ENCODE data around the gene NFATC3. TPM values are rescaled to one million over a fixed set of nuclear protein-coding genes. Genes with fewer than 3 reads are reported as not detected.

Gene NFATC3
- total RNA-seq, 1 experiment from 2014 or later: 12.1 TPM

DNA sequence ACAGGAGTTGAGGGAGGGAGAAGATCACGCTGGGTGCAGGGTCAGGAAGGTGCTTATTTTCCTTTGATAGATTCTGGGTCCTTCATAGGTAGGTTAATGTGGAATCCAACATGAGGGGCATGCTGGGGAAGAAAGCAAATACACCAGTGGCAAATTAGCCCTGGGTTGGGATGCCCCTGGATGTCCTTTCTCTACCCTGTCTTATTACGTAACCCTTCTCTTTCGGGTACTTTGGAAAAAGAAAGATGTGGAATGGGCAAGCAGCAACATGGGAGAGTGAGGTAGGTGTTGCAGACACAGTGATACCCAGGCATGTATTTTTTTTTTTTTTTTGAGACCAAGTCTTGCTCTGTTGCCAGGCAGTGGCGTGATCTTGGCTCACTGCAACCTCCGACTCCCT, 188.3 kb downstream of the NFATC3 start:
- CTCF ChIA-PET: no interaction called here
- no peaks in the 10 kb centered on the region for H3K4me1 ChIP-seq (ENCODE audit: insufficient read depth, low read length)
- no peaks in the 10 kb centered on the region for H3K27me3 ChIP-seq (ENCODE audit: low read length)
- no peak for ATAC-seq
- no peak for DNase-seq
- intact Hi-C loops (cut with micrococcal nuclease): no loop called here
- peaks cover 55% of the 10 kb centered on the region for H3K79me2 ChIP-seq (ENCODE audit: low read length)
- no peak overlapping the region for H3K9ac ChIP-seq (ENCODE audit: low read length)
- no peaks in the 10 kb centered on the region for H3K9me2 ChIP-seq (replicated peaks; ENCODE audit: low read length)
- no peak overlapping the region for H2AFZ ChIP-seq (ENCODE audit: low read length)
- POLR2A ChIA-PET (ENCODE audit: unreplicated experiment): no interaction called here
- H4K20me1 ChIP-seq (ENCODE audit: low read length): no peaks in the 10 kb centered on the region
- no peak overlapping the region for H3K4me2 ChIP-seq (ENCODE audit: low read length)
- H3K27ac ChIP-seq (ENCODE audit: low read length): no peak overlapping the region
- no peaks in the 10 kb centered on the region for H3F3A ChIP-seq (ENCODE audit: low read length, unreplicated experiment)
- no peaks in the 10 kb centered on the region for H3K9me3 ChIP-seq (ENCODE audit: low read length)
- TF ChIP-seq EZH2phosphoT487 (IDR thresholded peaks at IDR 0.05; ENCODE audit: borderline replicate concordance, low read length) (no peak), EZH2 (IDR thresholded peaks at IDR 0.05; ENCODE audit: low read length, unreplicated experiment) (no peak)
- TF ChIP-seq, protein P1, sequence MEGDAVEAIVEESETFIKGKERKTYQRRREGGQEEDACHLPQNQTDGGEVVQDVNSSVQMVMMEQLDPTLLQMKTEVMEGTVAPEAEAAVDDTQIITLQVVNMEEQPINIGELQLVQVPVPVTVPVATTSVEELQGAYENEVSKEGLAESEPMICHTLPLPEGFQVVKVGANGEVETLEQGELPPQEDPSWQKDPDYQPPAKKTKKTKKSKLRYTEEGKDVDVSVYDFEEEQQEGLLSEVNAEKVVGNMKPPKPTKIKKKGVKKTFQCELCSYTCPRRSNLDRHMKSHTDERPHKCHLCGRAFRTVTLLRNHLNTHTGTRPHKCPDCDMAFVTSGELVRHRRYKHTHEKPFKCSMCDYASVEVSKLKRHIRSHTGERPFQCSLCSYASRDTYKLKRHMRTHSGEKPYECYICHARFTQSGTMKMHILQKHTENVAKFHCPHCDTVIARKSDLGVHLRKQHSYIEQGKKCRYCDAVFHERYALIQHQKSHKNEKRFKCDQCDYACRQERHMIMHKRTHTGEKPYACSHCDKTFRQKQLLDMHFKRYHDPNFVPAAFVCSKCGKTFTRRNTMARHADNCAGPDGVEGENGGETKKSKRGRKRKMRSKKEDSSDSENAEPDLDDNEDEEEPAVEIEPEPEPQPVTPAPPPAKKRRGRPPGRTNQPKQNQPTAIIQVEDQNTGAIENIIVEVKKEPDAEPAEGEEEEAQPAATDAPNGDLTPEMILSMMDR (conservative IDR thresholded peaks at IDR 0.05; ENCODE audit: low read depth, low read length): no peak
- BruUV-seq (replicated peaks): no TSS peak
- H3K36me3 ChIP-seq (ENCODE audit: low read depth, low read length): no peaks in the 10 kb centered on the region; the same call in 1 of the 2 replicates
- H3K4me3 ChIP-seq (ENCODE audit: low read length): no peak overlapping the region

DNA sequence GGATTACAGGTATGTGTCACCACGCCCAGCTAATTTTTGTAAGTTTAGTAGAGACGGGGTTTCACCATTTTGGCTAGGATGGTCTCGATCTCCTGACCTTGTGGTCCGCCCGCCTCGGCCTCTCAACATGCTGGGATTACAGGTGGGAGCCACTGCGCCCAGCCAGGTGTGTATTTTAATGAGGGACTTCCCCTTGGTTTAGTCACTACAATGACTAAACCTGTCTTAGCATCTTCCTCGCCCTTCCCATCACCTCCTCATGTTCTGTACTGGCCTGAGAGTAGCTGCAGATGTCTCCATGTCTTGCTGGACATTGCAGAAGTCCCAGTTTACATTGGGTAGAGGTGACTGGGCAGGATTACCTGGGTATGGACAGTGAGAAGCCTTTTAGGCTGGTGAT, 188.7 kb downstream of the NFATC3 start:
- no peak overlapping the region for H3K4me2 ChIP-seq (ENCODE audit: low read length)
- H2AFZ ChIP-seq (ENCODE audit: low read length): no peak overlapping the region
- DNase-seq: no peak
- TF ChIP-seq, protein P1 (conservative IDR thresholded peaks at IDR 0.05; ENCODE audit: low read depth, low read length): no peak
- TF ChIP-seq EZH2 (IDR thresholded peaks at IDR 0.05; ENCODE audit: low read length, unreplicated experiment) (no peak), EZH2phosphoT487 (IDR thresholded peaks at IDR 0.05; ENCODE audit: borderline replicate concordance, low read length) (no peak)
- no peaks in the 10 kb centered on the region for H3K27me3 ChIP-seq (ENCODE audit: low read length)
- H3K79me2 ChIP-seq (ENCODE audit: low read length): peaks cover 50% of the 10 kb centered on the region
- no peak overlapping the region for H3K4me3 ChIP-seq (ENCODE audit: low read length)
- intact Hi-C loops (cut with micrococcal nuclease): no loop called here
- no peak overlapping the region for H3K27ac ChIP-seq (ENCODE audit: low read length)
- H3K9me2 ChIP-seq (replicated peaks; ENCODE audit: low read length): no peaks in the 10 kb centered on the region
- H3K4me1 ChIP-seq (ENCODE audit: insufficient read depth, low read length): no peaks in the 10 kb centered on the region
- no peaks in the 10 kb centered on the region for H4K20me1 ChIP-seq (ENCODE audit: low read length)
- no TSS peak for BruUV-seq (replicated peaks)
- no peak overlapping the region for H3K9ac ChIP-seq (ENCODE audit: low read length)
- ChIA-PET CTCF (no interaction called here), POLR2A (ENCODE audit: unreplicated experiment) (no interaction called here)
- no peaks in the 10 kb centered on the region; the same call in 1 of the 2 replicates for H3K36me3 ChIP-seq (ENCODE audit: low read depth, low read length)
- H3K9me3 ChIP-seq (ENCODE audit: low read length): no peaks in the 10 kb centered on the region
- H3F3A ChIP-seq (ENCODE audit: low read length, unreplicated experiment): no peaks in the 10 kb centered on the region
- ATAC-seq: no peak

DNA sequence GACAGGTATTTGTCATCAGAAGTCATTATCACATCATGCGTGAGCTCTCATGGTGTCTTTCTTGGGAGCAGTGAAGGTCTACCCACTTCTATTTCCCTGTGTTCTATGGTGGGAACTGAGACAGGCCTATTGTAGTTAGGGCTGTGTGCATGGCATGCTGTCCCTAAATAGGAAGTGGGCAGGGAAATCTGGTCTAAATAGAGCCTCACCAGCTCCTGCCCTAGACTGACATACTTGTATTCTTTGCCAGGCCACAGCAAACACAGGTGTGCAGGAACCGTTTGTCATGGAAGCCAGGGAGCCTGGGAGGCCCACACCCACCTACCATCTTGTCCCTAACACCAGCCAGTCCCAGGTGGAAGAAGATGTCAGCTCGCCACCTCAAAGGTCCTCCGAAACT, 189.3 kb downstream of the NFATC3 start:
- H3K36me3 ChIP-seq (ENCODE audit: low read depth, low read length): no peaks in the 10 kb centered on the region; the same call in 1 of the 2 replicates
- ATAC-seq: no peak
- no TSS peak for BruUV-seq (replicated peaks)

More for the DNA sequence above, 189.3 kb downstream of the NFATC3 start:
- Histone ChIP-seq H2AFZ (ENCODE audit: low read length) (no peak overlapping the region), H3K27me3 (ENCODE audit: low read length) (no peaks in the 10 kb centered on the region), H3K4me3 (ENCODE audit: low read length) (no peak overlapping the region), H3K4me2 (ENCODE audit: low read length) (no peak overlapping the region), H3K9ac (ENCODE audit: low read length) (no peak overlapping the region), H3K9me2 (replicated peaks; ENCODE audit: low read length) (no peaks in the 10 kb centered on the region), H3F3A (ENCODE audit: low read length, unreplicated experiment) (no peaks in the 10 kb centered on the region), H3K4me1 (ENCODE audit: insufficient read depth, low read length) (no peaks in the 10 kb centered on the region), H4K20me1 (ENCODE audit: low read length) (no peaks in the 10 kb centered on the region), H3K27ac (ENCODE audit: low read length) (no peak overlapping the region), H3K79me2 (ENCODE audit: low read length) (peaks cover 45% of the 10 kb centered on the region), H3K9me3 (ENCODE audit: low read length) (no peaks in the 10 kb centered on the region)
- TF ChIP-seq EZH2 (IDR thresholded peaks at IDR 0.05; ENCODE audit: low read length, unreplicated experiment): no peak
- intact Hi-C loops (cut with micrococcal nuclease): no loop called here
- ChIA-PET POLR2A (ENCODE audit: unreplicated experiment) (no interaction called here), CTCF (no interaction called here)
- DNase-seq: no peak

All from PC-3 (cell line).